Spleen (tissue), 7 donors: ENCODE data around the gene RNFT2.

Experiments used
- CTCF ChIP-seq, 11 experiments: fragments of 200-600 bp in 7 of 11; fragments of 450-650 bp in 4 of 11; sonication (generic) in 4 of 11; IDR thresholded peaks in 8 of 11; conservative IDR thresholded peaks in 3 of 11; 1 replicate in 7 of 11; 2 replicates in 4 of 11; pipeline versions ENCODE4 v1.4.0 to v1.8.0; 2016 to 2021; ENCODE audit warnings: antibody characterized with exemption in 11 of 11, inconsistent platforms in 4 of 11, mild to moderate bottlenecking in 1 of 11
- POLR2A ChIP-seq, 3 donors: fragments of 450-650 bp; IDR thresholded peaks; one replicate each; pipeline ENCODE4 v1.5.1; 2017; ENCODE audit warnings: antibody characterized with exemption in 3 of 3, mild to moderate bottlenecking in 1 of 3
- POLR2AphosphoS5 ChIP-seq, 3 donors: sonication (generic); formaldehyde crosslinking; IDR thresholded peaks; one replicate each; pipeline ENCODE4 v1.5.1; 2017; ENCODE audit warnings: antibody characterized with exemption in 3 of 3
- donor health status: DM: no; HTN: no; CAD: no; lungs with moderate emphysema.
- donor health status: DM: no; HTN: no; CAD: no.
- donor health status: DM: no; HTN: no; CAD: no.

GRCh38 chr12:116802018-116802417, 63.9 kb downstream of the RNFT2 start:
- TF ChIP-seq CTCF (IDR thresholded peaks at IDR 0.05 in 8 of 11, conservative IDR thresholded peaks at IDR 0.05 in 3 of 11): no peak
- no peak for TF ChIP-seq POLR2A (IDR thresholded peaks at IDR 0.05)
- no peak for TF ChIP-seq POLR2AphosphoS5 (IDR thresholded peaks at IDR 0.05)
